Osteocyte (in vitro differentiated cells): ENCODE results near the gene BLACAT1. TPM values are rescaled to one million over a fixed set of nuclear protein-coding genes. Genes with fewer than 3 reads are reported as not detected.

Experiments
- DNase-seq: peaks from one replicate; pipeline ENCODE4 v3.0.0; 2021; ENCODE audit warnings: mixed read lengths; ENCODE audit not compliant: unreplicated experiment; ENCODE audit errors: extremely low spot score
- H3K27ac Mint-ChIP-seq: one replicate; pipeline ENCODE4 v1.8.0; 2021; ENCODE audit warnings: mild to moderate bottlenecking, mixed read lengths; ENCODE audit not compliant: unreplicated experiment
- H3K27me3 Mint-ChIP-seq: one replicate; pipeline ENCODE4 v1.8.0; 2021; ENCODE audit warnings: mixed read lengths; ENCODE audit not compliant: unreplicated experiment
- H3K36me3 Mint-ChIP-seq: one replicate; pipeline ENCODE4 v1.8.0; 2021; ENCODE audit warnings: mixed read lengths; ENCODE audit not compliant: unreplicated experiment
- H3K4me1 Mint-ChIP-seq: one replicate; pipeline ENCODE4 v1.8.0; 2021; ENCODE audit warnings: mixed read lengths; ENCODE audit not compliant: unreplicated experiment
- H3K4me3 Mint-ChIP-seq: one replicate; pipeline ENCODE4 v1.8.0; 2021; ENCODE audit warnings: mild to moderate bottlenecking, moderate library complexity, mixed read lengths; ENCODE audit not compliant: unreplicated experiment
- H3K9me3 Mint-ChIP-seq: one replicate; pipeline ENCODE4 v1.8.0; 2021; ENCODE audit warnings: mixed read lengths; ENCODE audit not compliant: unreplicated experiment
- total RNA-seq: library from RNA; stranded (reverse); gene quantifications from 2 replicates; pipeline ENCODE4 v1.2.1, GENCODE V29; 2021
- TF ChIP-seq, protein P1 (sequence below): fragments of 200-600 bp; sonication (generic); IDR thresholded peaks from 2 replicates; pipeline ENCODE4 v1.5.0; 2021; ENCODE audit warnings: antibody characterized with exemption, mild to moderate bottlenecking, moderate library complexity

Gene BLACAT1
- total RNA-seq, 1 donor from 2014 or later: not detected

DNA sequence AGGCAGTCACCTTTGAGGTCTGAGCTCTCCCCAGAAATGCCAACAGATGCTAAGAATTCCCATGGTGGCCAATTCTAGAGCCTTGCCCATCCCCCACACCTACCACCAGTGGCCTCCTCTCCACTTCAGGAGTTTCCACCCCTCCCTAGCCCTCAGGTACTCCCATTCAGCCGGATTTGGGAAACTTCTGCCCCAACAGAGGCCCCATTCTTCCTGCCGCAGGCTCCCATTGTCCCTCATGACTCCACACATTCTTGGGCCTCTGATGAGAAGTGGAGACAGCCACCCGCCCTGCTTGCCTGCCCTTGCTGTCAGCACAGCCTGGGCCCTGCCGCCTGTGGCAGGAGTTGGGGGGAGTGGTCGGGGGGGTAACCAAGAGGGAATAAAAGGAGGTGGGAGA, 4.6 kb downstream of the BLACAT1 start:
- Mint-ChIP-seq H3K27ac (no peak overlapping the region), H3K9me3 (no peaks in the 10 kb centered on the region), H3K36me3 (no peaks in the 10 kb centered on the region), H3K4me3 (no peak overlapping the region), H3K27me3 (peaks cover 68% of the 10 kb centered on the region), H3K4me1 (peaks cover 2% of the 10 kb centered on the region)
- TF ChIP-seq, protein P1, sequence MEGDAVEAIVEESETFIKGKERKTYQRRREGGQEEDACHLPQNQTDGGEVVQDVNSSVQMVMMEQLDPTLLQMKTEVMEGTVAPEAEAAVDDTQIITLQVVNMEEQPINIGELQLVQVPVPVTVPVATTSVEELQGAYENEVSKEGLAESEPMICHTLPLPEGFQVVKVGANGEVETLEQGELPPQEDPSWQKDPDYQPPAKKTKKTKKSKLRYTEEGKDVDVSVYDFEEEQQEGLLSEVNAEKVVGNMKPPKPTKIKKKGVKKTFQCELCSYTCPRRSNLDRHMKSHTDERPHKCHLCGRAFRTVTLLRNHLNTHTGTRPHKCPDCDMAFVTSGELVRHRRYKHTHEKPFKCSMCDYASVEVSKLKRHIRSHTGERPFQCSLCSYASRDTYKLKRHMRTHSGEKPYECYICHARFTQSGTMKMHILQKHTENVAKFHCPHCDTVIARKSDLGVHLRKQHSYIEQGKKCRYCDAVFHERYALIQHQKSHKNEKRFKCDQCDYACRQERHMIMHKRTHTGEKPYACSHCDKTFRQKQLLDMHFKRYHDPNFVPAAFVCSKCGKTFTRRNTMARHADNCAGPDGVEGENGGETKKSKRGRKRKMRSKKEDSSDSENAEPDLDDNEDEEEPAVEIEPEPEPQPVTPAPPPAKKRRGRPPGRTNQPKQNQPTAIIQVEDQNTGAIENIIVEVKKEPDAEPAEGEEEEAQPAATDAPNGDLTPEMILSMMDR: no peak
- DNase-seq: no peak

DNA sequence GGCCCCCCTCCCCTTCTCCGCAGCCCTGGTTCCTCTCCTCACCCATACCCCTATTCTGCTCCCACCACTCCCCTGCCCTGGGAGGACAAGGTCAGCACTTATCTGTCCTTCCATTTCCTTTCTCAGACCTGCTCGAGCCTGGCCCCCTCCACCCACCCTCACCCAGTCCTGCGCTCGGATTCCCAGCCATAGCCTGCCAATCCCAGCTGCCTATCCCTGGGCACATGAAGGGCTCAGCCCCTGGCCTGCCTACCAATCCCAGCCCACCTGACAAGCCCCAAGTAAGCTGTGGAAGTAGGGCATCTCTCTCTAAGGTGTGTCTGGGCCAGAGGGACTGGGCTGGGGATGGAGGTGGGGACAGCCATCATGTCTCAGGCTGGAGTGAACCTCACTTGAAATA, 5.4 kb downstream of the BLACAT1 start:
- Mint-ChIP-seq H3K27ac (no peak overlapping the region), H3K36me3 (no peaks in the 10 kb centered on the region), H3K4me1 (peaks cover 2% of the 10 kb centered on the region), H3K27me3 (peaks cover 68% of the 10 kb centered on the region), H3K9me3 (no peaks in the 10 kb centered on the region), H3K4me3 (no peak overlapping the region)
- no peak for DNase-seq
- TF ChIP-seq, protein P1: no peak

DNA sequence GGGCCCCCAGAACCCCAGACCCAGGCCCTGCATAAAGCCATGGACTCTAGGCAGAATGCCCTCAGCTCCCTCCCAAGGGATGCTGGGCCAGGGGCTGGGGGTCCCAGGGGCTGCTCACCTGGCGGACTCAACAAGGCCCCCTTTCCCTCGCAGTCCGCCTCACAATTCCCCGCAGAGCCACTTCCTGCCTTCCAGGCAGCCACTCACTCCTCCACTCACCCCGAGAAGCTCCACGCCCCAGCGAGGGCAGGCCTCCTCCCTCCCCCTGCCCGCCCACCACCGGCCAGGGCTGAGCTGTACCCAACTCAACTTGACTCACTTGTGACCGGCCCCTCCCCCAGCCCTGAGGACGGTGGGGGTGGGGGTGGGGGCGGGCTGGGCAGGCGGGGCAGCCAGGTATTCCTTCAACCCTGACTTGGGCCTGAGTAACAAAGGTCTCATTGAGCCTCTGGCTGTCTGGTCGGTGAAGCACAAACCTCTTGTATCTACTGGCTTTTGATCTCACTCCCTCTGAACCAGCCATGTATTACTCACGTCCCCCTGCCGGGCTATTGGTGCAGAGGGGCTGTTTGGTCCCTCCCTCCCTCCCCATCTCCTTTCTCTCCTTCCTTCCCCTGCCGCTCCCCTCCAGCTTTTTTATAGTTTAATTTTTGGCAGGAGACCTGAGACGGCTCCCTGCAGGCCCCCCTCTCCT, 5.9 kb downstream of the BLACAT1 start:
- DNase-seq: no peak
- H3K4me3 Mint-ChIP-seq: no peak overlapping the region

DNA sequence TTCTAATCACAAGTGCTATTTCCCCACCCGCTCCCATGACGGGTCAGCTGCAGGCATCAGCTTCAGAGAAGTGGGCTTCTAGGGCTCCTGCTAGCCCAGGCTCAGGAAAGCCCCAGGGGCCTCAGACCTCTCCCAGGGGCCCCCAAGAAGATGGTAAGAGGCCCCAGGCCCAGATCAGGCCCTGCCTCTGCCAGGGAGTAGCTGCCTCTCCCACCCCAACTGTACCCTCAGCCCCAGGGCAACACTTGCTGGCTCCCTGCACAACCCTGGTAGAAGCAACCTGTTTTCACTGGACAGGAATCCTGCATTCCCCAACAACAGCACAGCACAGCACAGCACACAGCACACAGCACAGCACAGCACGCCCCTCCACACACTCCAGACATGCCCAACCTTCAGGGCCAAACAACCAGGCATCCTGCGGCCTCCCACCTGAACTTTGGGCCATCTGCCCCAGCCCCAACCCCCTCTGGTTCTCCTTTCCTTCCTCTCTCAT, 6.5 kb downstream of the BLACAT1 start:
- Mint-ChIP-seq H3K27me3 (peaks cover 59% of the 10 kb centered on the region), H3K27ac (no peak overlapping the region)

More for the DNA sequence above, 5.9 kb downstream of the BLACAT1 start:
- peaks cover 2% of the 10 kb centered on the region for H3K4me1 Mint-ChIP-seq
- TF ChIP-seq, protein P1: no peak
- peaks cover 64% of the 10 kb centered on the region for H3K27me3 Mint-ChIP-seq
- H3K9me3 Mint-ChIP-seq: no peaks in the 10 kb centered on the region
- H3K27ac Mint-ChIP-seq: no peak overlapping the region
- H3K36me3 Mint-ChIP-seq: no peaks in the 10 kb centered on the region

More for the DNA sequence above, 6.5 kb downstream of the BLACAT1 start:
- H3K36me3 Mint-ChIP-seq: no peaks in the 10 kb centered on the region
- TF ChIP-seq, protein P1: no peak
- H3K9me3 Mint-ChIP-seq: no peaks in the 10 kb centered on the region
- no peak for DNase-seq
- peaks cover 2% of the 10 kb centered on the region for H3K4me1 Mint-ChIP-seq
- no peak overlapping the region for H3K4me3 Mint-ChIP-seq
